CD4-positive, alpha-beta memory T cell (primary cell): Measurements from ENCODE around the gene GRAMD2A. TPM values are rescaled to one million over a fixed set of nuclear protein-coding genes. Genes with fewer than 3 reads are reported as not detected.

ENCODE experiments used
- CTCF ChIA-PET: fragments of 350-600 bp; sonication (Branson Sonifier 250); formaldehyde crosslinking; loops from one replicate; lab custom pipeline; 2021; ENCODE audit warnings: inconsistent platforms; ENCODE audit not compliant: partially characterized antibody; lab: Charles Lee
- POLR2A ChIA-PET: fragments of 350-600 bp; sonication (Branson Sonifier 250); formaldehyde crosslinking; loops from one replicate; lab custom pipeline; 2021; ENCODE audit not compliant: partially characterized antibody; lab: Charles Lee
- DNase-seq, 5 donors: peaks; one replicate each; pipeline versions ENCODE4 v3.0.0 to v3.0.0-alpha.2; 2020 to 2022; ENCODE audit warnings: mixed read lengths in 1 of 5
- H3K27ac ChIP-seq: one replicate; pipeline ENCODE4 v1.7.0; 2013; ENCODE audit warnings: low read depth, low read length
- H3K27me3 ChIP-seq: 2 replicates; pipeline ENCODE4 v1.7.0; 2013; ENCODE audit warnings: mild to moderate bottlenecking, low read length, moderate library complexity; ENCODE audit not compliant: insufficient read depth
- H3K36me3 ChIP-seq: 2 replicates; pipeline ENCODE4 v1.7.0; 2013; ENCODE audit warnings: mild to moderate bottlenecking, low read length, moderate library complexity; ENCODE audit not compliant: insufficient read depth
- H3K4me1 ChIP-seq: 2 replicates; pipeline ENCODE4 v1.7.0; 2013; ENCODE audit warnings: mild to moderate bottlenecking, low read length, moderate library complexity; ENCODE audit not compliant: insufficient read depth
- H3K4me3 ChIP-seq, 2 donors: one replicate each; pipeline ENCODE4 v1.7.0; 2013; ENCODE audit warnings: low read length in 2 of 2, mild to moderate bottlenecking in 1 of 2
- H3K9me3 ChIP-seq, 2 donors: one replicate each; pipeline ENCODE4 v1.7.0; 2013; ENCODE audit warnings: low read length in 2 of 2, control low read depth in 1 of 2; ENCODE audit not compliant: control insufficient read depth in 1 of 2
- H3K27ac Mint-ChIP-seq, 7 donors: one replicate each; pipeline ENCODE4 v1.8.0; 2020 to 2021; ENCODE audit warnings: mixed read lengths in 7 of 7, mild to moderate bottlenecking in 6 of 7, inconsistent platforms in 3 of 7, moderate library complexity in 3 of 7
- H3K27me3 Mint-ChIP-seq, 2 donors: one replicate each; pipeline ENCODE4 v1.8.0; 2020 to 2021; ENCODE audit warnings: mixed read lengths in 2 of 2
- H3K36me3 Mint-ChIP-seq, 2 donors: one replicate each; pipeline ENCODE4 v1.8.0; 2020 to 2021; ENCODE audit warnings: mixed read lengths in 2 of 2, inconsistent platforms in 1 of 2, mild to moderate bottlenecking in 1 of 2
- H3K4me1 Mint-ChIP-seq, 4 donors: one replicate each; pipeline ENCODE4 v1.8.0; 2020 to 2021; ENCODE audit warnings: mixed read lengths in 4 of 4, mild to moderate bottlenecking in 1 of 4
- H3K4me3 Mint-ChIP-seq, 8 donors: one replicate each; pipeline ENCODE4 v1.8.0; 2020 to 2021; ENCODE audit warnings: mixed read lengths in 8 of 8, mild to moderate bottlenecking in 7 of 8, moderate library complexity in 6 of 8, inconsistent platforms in 3 of 8
- H3K9me3 Mint-ChIP-seq, 8 donors: one replicate each; pipeline ENCODE4 v1.8.0; 2020 to 2021; ENCODE audit warnings: mixed read lengths in 8 of 8, mild to moderate bottlenecking in 5 of 8, inconsistent platforms in 3 of 8, moderate library complexity in 1 of 8
- intact Hi-C: fragments of 100-400 bp; cut with micrococcal nuclease; formaldehyde crosslinking; loops from one replicate; pipeline ENCODE4 v1.15.1; 2023
- polyA plus RNA-seq, 2 donors: library from polyadenylated mRNA; unstranded; fragments of 300-500 nt; fragmentation: Illumina TruSeq; gene quantifications; one replicate each; pipeline ENCODE4 v1.2.3, GENCODE V29; 2021
- total RNA-seq, 2 experiments: library from RNA; stranded (reverse); gene quantifications; one replicate each; pipeline ENCODE4 v1.2.3, GENCODE V29; 2021

Gene GRAMD2A
- total and polyA plus RNA-seq, 4 experiments from 2014 or later: not detected

- H3K36me3 ChIP-seq: peaks cover 2% of the 10 kb centered on the region
- H3K36me3 Mint-ChIP-seq: peaks cover 0 to 26% of the 10 kb centered on the region in 2 donors
- POLR2A ChIA-PET: interaction anchor here (0.6 to 5.0 kb wide), 15 partner anchors 8 to 300 kb away, joined by 3 to 39 read pairs (median 6); partner anchors contain the start of genes ARIH1, GRAMD2A, HEXA and MYO9A
These were observed 32.8 kb upstream of the GRAMD2A start for GRCh38 chr15:72230197-72231065.

GRCh38 chr15:72229947-72230196, 32.3 kb upstream of the GRAMD2A start:
- Histone ChIP-seq H3K27ac (peak overlapping the region; percentile 96), H3K4me1 (peaks cover 53% of the 10 kb centered on the region), H3K27me3 (no peaks in the 10 kb centered on the region), H3K36me3 (peaks cover 3% of the 10 kb centered on the region), H3K4me3 (peak overlapping the region; percentile 20 to 68), H3K9me3 (no peaks in the 10 kb centered on the region)
- Mint-ChIP-seq H3K4me1 (peaks cover 40 to 78% (median 60%) of the 10 kb centered on the region in 4 donors), H3K9me3 (no peaks in the 10 kb centered on the region), H3K27ac (peak overlapping the region; percentile 95 to 100 (median 98)), H3K36me3 (peaks cover 0 to 28% of the 10 kb centered on the region in 2 donors), H3K4me3 (peak overlapping the region; percentile 94 to 99 (median 98)), H3K27me3 (peaks cover 0 to 4% of the 10 kb centered on the region in 2 donors)
- intact Hi-C loops: loop anchor here (5.0 kb wide), 1 partner anchor 552 kb away; the partner anchor contains the start of gene ADPGK
- ChIA-PET CTCF (interaction anchor here (1.6 to 2.0 kb wide), 2 partner anchors 9 to 32 kb away, joined by 4 to 5 read pairs; no protein-coding TSS in a partner anchor), POLR2A (interaction anchor here (1.0 to 5.0 kb wide), 14 partner anchors 8 to 301 kb away, joined by 3 to 39 read pairs (median 12); partner anchors contain the start of genes ARIH1, GRAMD2A, HEXA and MYO9A)
- peak in 1 of 5 donors; percentile 22 for DNase-seq

More at GRCh38 chr15:72230197-72231065, 32.8 kb upstream of the GRAMD2A start:
- Histone ChIP-seq H3K9me3 (no peaks in the 10 kb centered on the region), H3K4me3 (peak overlapping the region; percentile 66 to 68), H3K4me1 (peaks cover 51% of the 10 kb centered on the region), H3K27me3 (no peaks in the 10 kb centered on the region), H3K27ac (peak overlapping the region; percentile 96)
- CTCF ChIA-PET: interaction anchor here (1.6 to 2.4 kb wide), 3 partner anchors 9 to 43 kb away, joined by 4 to 15 read pairs (median 5); no protein-coding TSS in a partner anchor
- peak overlapping the region; percentile 95 to 99 (median 98) for H3K4me3 Mint-ChIP-seq
- H3K27ac Mint-ChIP-seq: peak overlapping the region; percentile 86 to 100 (median 96)
- H3K27me3 Mint-ChIP-seq: peaks cover 0 to 4% of the 10 kb centered on the region in 2 donors
- H3K4me1 Mint-ChIP-seq: peaks cover 40 to 76% (median 57%) of the 10 kb centered on the region in 4 donors
- H3K9me3 Mint-ChIP-seq: no peaks in the 10 kb centered on the region
- peak; percentile 39 to 70 (median 45) for DNase-seq
- intact Hi-C loops: loop anchor here (1.0 kb wide), 3 partner anchors 42 to 244 kb away; partner anchors contain the start of genes ARIH1, MYO9A, PARP6 and SENP8

GRCh38 chr15:72229076-72229946, 31.7 kb upstream of the GRAMD2A start:
- peaks cover 41 to 75% (median 61%) of the 10 kb centered on the region in 4 donors for H3K4me1 Mint-ChIP-seq
- DNase-seq: peak; percentile 41 to 81 (median 44)

GRCh38 chr15:72227720-72228119, 30.1 kb upstream of the GRAMD2A start:
- H3K4me3 ChIP-seq: peak overlapping the region; percentile 20 to 68

More at GRCh38 chr15:72229076-72229946, 31.7 kb upstream of the GRAMD2A start:
- Histone ChIP-seq H3K27ac (peak overlapping the region; percentile 96), H3K9me3 (no peaks in the 10 kb centered on the region), H3K27me3 (no peaks in the 10 kb centered on the region), H3K4me1 (peaks cover 56% of the 10 kb centered on the region), H3K4me3 (peak overlapping the region; percentile 20 to 68), H3K36me3 (peaks cover 3% of the 10 kb centered on the region)
- Mint-ChIP-seq H3K4me3 (peak overlapping the region; percentile 94 to 99 (median 98)), H3K36me3 (peaks cover 0 to 30% of the 10 kb centered on the region in 2 donors), H3K27ac (peak overlapping the region; percentile 95 to 100 (median 98)), H3K27me3 (peaks cover 0 to 4% of the 10 kb centered on the region in 2 donors), H3K9me3 (no peaks in the 10 kb centered on the region)
- POLR2A ChIA-PET: interaction anchor here (1.0 to 5.0 kb wide), 9 partner anchors 7 to 245 kb away, joined by 3 to 39 read pairs (median 19); partner anchors contain the start of genes ARIH1, GRAMD2A and HEXA
- CTCF ChIA-PET: interaction anchor here (2.0 kb wide), 1 partner anchor 31 kb away, joined by 4 read pairs; no protein-coding TSS in a partner anchor
- intact Hi-C loops: loop anchor here (5.0 kb wide), 1 partner anchor 553 kb away; the partner anchor contains the start of gene ADPGK

GRCh38 chr15:72227192-72227586, 29.6 kb upstream of the GRAMD2A start:
- H3K4me3 ChIP-seq: peak overlapping the region; percentile 19
- Mint-ChIP-seq H3K27me3 (peaks cover 0 to 4% of the 10 kb centered on the region in 2 donors), H3K4me1 (peaks cover 51 to 82% (median 67%) of the 10 kb centered on the region in 4 donors), H3K27ac (peak overlapping the region; percentile 89 to 100 (median 96)), H3K4me3 (peak overlapping the region; percentile 1 to 88 (median 76)), H3K36me3 (peaks cover 10 to 48% of the 10 kb centered on the region in 2 donors), H3K9me3 (no peaks in the 10 kb centered on the region)
- H3K27ac ChIP-seq: peak overlapping the region; percentile 77
- H3K9me3 ChIP-seq: no peaks in the 10 kb centered on the region
- DNase-seq: peak in 2 of 5 donors; percentile 7 to 66
- H3K4me1 ChIP-seq: peaks cover 66% of the 10 kb centered on the region
- ChIA-PET CTCF (interaction anchor here (0.9 to 4.4 kb wide), 20 partner anchors 9 to 512 kb away, joined by 3 to 53 read pairs (median 7); partner anchors contain the start of gene ARIH1), POLR2A (interaction anchor here (0.9 to 4.1 kb wide), 15 partner anchors 10 to 247 kb away, joined by 3 to 40 read pairs (median 5); partner anchors contain the start of genes ARIH1, GRAMD2A, HEXA and MYO9A)
- peaks cover 12% of the 10 kb centered on the region for H3K36me3 ChIP-seq
- intact Hi-C loops: loop anchor here (5.0 kb wide), 1 partner anchor 555 kb away; the partner anchor contains the start of gene ADPGK
- H3K27me3 ChIP-seq: no peaks in the 10 kb centered on the region

More at GRCh38 chr15:72227720-72228119, 30.1 kb upstream of the GRAMD2A start:
- Mint-ChIP-seq H3K9me3 (no peaks in the 10 kb centered on the region), H3K36me3 (peaks cover 10 to 42% of the 10 kb centered on the region in 2 donors), H3K4me3 (peak overlapping the region; percentile 94 to 99 (median 98)), H3K27me3 (peaks cover 0 to 4% of the 10 kb centered on the region in 2 donors), H3K27ac (peak overlapping the region; percentile 93 to 100 (median 98)), H3K4me1 (peaks cover 53 to 82% (median 68%) of the 10 kb centered on the region in 4 donors)
- Histone ChIP-seq H3K36me3 (peaks cover 12% of the 10 kb centered on the region), H3K27me3 (no peaks in the 10 kb centered on the region), H3K9me3 (no peaks in the 10 kb centered on the region), H3K27ac (peak overlapping the region; percentile 96), H3K4me1 (peaks cover 66% of the 10 kb centered on the region)
- POLR2A ChIA-PET: interaction anchor here (0.9 to 5.0 kb wide), 13 partner anchors 11 to 246 kb away, joined by 3 to 40 read pairs (median 6); partner anchors contain the start of genes ARIH1, GRAMD2A, HEXA and MYO9A
- CTCF ChIA-PET: interaction anchor here (0.6 to 4.4 kb wide), 15 partner anchors 9 to 246 kb away, joined by 3 to 53 read pairs (median 7); partner anchors contain the start of gene ARIH1
- DNase-seq: no peak
- intact Hi-C loops: loop anchor here (5.0 kb wide), 1 partner anchor 555 kb away; the partner anchor contains the start of gene ADPGK

GRCh38 chr15:72223278-72223677, 25.7 kb upstream of the GRAMD2A start:
- H3K4me3 Mint-ChIP-seq: peak overlapping the region in 2 of 8 donors; percentile 2 to 39
- peaks cover 49 to 91% (median 72%) of the 10 kb centered on the region in 4 donors for H3K4me1 Mint-ChIP-seq
- H3K9me3 Mint-ChIP-seq: no peaks in the 10 kb centered on the region
- H3K27ac ChIP-seq: peak overlapping the region; percentile 12
- no peaks in the 10 kb centered on the region for H3K9me3 ChIP-seq
- H3K4me3 ChIP-seq: no peak overlapping the region
- intact Hi-C loops: no loop called here
- H3K27ac Mint-ChIP-seq: peak overlapping the region; percentile 22 to 89 (median 79)
- no peak for DNase-seq
- ChIA-PET POLR2A (interaction anchor here (3.3 kb wide), 1 partner anchor 8 kb away, joined by 18 read pairs; the partner anchor contains the start of gene PKM), CTCF (interaction anchor here (1.1 kb wide), 1 partner anchor 9 kb away, joined by 3 read pairs; no protein-coding TSS in a partner anchor)
- peaks cover 81% of the 10 kb centered on the region for H3K4me1 ChIP-seq
- no peaks in the 10 kb centered on the region for H3K27me3 Mint-ChIP-seq
- H3K36me3 ChIP-seq: peaks cover 38% of the 10 kb centered on the region
- H3K36me3 Mint-ChIP-seq: peaks cover 27 to 58% of the 10 kb centered on the region in 2 donors
- H3K27me3 ChIP-seq: no peaks in the 10 kb centered on the region
